Neural cell (in vitro differentiated cells): ENCODE measurements around the gene MCC.

Experiments used
- EP300 ChIP-seq: fragments of 450-650 bp; conservative IDR thresholded peaks from 2 replicates; pipeline ENCODE4 v1.6.1; 2014; ENCODE audit warnings: antibody characterized with exemption, mild to moderate bottlenecking, moderate library complexity; ENCODE audit not compliant: poor library complexity, severe bottlenecking
- EZH2 ChIP-seq: fragments of 200-600, 300-800 bp; shearing (Covaris generic), sonication (generic); IDR thresholded peaks from 2 replicates; pipeline ENCODE4 v1.6.1; 2014; ENCODE audit warnings: antibody characterized with exemption, low read length, borderline replicate concordance, mild to moderate bottlenecking; ENCODE audit not compliant: insufficient read depth, poor library complexity, severe bottlenecking
- MXI1 ChIP-seq: fragments of 450-650 bp; conservative IDR thresholded peaks from 2 replicates; pipeline ENCODE4 v1.6.1; 2014; ENCODE audit warnings: antibody characterized with exemption, mild to moderate bottlenecking; ENCODE audit not compliant: poor library complexity, severe bottlenecking
- POLR2AphosphoS5 ChIP-seq: IDR thresholded peaks from 2 replicates; pipeline ENCODE4 v1.6.1; 2012
- SMC3 ChIP-seq: fragments of 450-650 bp; conservative IDR thresholded peaks from 2 replicates; pipeline ENCODE4 v1.6.1; 2014; ENCODE audit warnings: antibody characterized with exemption, mild to moderate bottlenecking, moderate library complexity; ENCODE audit not compliant: poor library complexity
- TF ChIP-seq, protein P1 (sequence below): fragments of 450-650 bp; IDR thresholded peaks from 2 replicates; pipeline ENCODE4 v1.5.1; 2014; ENCODE audit warnings: antibody characterized with exemption, mild to moderate bottlenecking, moderate library complexity; ENCODE audit not compliant: poor library complexity, severe bottlenecking
- TF ChIP-seq, protein P2 (sequence below): IDR thresholded peaks from 2 replicates; pipeline ENCODE4 v1.6.1; 2012; ENCODE audit warnings: borderline replicate concordance

- no peak for TF ChIP-seq MXI1
- TF ChIP-seq EZH2: no peak
- TF ChIP-seq, protein P1, sequence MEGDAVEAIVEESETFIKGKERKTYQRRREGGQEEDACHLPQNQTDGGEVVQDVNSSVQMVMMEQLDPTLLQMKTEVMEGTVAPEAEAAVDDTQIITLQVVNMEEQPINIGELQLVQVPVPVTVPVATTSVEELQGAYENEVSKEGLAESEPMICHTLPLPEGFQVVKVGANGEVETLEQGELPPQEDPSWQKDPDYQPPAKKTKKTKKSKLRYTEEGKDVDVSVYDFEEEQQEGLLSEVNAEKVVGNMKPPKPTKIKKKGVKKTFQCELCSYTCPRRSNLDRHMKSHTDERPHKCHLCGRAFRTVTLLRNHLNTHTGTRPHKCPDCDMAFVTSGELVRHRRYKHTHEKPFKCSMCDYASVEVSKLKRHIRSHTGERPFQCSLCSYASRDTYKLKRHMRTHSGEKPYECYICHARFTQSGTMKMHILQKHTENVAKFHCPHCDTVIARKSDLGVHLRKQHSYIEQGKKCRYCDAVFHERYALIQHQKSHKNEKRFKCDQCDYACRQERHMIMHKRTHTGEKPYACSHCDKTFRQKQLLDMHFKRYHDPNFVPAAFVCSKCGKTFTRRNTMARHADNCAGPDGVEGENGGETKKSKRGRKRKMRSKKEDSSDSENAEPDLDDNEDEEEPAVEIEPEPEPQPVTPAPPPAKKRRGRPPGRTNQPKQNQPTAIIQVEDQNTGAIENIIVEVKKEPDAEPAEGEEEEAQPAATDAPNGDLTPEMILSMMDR: no peak
- TF ChIP-seq EP300: no peak
- TF ChIP-seq POLR2AphosphoS5: no peak
- TF ChIP-seq, protein P2, sequence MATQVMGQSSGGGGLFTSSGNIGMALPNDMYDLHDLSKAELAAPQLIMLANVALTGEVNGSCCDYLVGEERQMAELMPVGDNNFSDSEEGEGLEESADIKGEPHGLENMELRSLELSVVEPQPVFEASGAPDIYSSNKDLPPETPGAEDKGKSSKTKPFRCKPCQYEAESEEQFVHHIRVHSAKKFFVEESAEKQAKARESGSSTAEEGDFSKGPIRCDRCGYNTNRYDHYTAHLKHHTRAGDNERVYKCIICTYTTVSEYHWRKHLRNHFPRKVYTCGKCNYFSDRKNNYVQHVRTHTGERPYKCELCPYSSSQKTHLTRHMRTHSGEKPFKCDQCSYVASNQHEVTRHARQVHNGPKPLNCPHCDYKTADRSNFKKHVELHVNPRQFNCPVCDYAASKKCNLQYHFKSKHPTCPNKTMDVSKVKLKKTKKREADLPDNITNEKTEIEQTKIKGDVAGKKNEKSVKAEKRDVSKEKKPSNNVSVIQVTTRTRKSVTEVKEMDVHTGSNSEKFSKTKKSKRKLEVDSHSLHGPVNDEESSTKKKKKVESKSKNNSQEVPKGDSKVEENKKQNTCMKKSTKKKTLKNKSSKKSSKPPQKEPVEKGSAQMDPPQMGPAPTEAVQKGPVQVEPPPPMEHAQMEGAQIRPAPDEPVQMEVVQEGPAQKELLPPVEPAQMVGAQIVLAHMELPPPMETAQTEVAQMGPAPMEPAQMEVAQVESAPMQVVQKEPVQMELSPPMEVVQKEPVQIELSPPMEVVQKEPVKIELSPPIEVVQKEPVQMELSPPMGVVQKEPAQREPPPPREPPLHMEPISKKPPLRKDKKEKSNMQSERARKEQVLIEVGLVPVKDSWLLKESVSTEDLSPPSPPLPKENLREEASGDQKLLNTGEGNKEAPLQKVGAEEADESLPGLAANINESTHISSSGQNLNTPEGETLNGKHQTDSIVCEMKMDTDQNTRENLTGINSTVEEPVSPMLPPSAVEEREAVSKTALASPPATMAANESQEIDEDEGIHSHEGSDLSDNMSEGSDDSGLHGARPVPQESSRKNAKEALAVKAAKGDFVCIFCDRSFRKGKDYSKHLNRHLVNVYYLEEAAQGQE: no peak
- no peak for TF ChIP-seq SMC3
These were observed 364.0 kb downstream of the MCC start for GRCh38 chr5:113124265-113124664.
